ENCODE data around the gene CYP4F2. TPM values are rescaled to one million over a fixed set of nuclear protein-coding genes. Genes with fewer than 3 reads are reported as not detected.
"Not testable (repeated sequence)": the region's sequence is repeated elsewhere in the genome, so short reads cannot be mapped to it uniquely, and the experiment has no call there.

The CYP4F2 gene
- total and polyA plus RNA-seq, 4 donors = 7.7 to 186 (median 85.2) TPM

- not testable (repeated sequence) for H3K4me3 ChIP-seq (ENCODE audit: low read depth in 1 of 3, low read length in 3 of 3); DNase-seq (ENCODE audit: low spot score)
- 55% methylated on average over 30 of the region's 30 CpGs for WGBS
These were observed 1.7 kb upstream of the CYP4F2 start for GRCh38 chr19:15899561-15899960.

DNA sequence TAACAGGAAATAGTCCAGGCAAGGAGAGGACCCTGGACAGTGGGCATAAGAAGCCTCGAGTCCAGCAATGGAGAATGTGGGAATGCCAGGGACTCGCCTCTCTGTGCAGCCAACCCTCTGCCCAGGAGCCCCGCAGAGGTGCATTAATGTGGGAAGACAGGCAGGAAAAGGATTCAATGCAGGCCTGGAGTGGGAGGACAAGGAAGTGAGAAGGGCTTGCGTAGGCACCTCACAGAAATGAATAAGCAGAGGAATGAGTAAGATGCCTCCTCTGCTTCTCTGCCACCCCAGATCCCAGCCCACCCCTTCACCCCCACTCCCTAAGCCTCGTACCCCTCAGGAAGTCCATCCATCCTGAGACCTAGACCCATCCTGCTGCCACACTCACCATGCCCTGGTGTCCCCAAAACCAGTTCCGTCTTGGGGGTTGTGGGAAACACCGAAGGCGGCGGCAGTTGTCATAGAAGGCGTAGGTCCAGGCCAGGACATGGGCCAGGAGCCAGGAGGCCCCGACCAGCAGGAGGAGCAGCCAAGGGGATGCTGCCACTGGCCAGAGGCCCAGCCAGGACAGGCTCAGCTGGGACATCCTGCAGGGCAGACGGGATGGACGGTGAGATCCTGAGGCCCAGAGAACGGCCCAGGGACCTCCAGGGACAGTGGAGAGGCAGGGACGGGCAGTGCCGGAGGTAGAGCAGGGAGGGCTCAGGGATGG is 692 bp downstream of the CYP4F2 start:
- TF ChIP-seq RAD21 (IDR thresholded peaks at IDR 0.05) (no peak), FOXA1 (IDR thresholded peaks at IDR 0.05) (no peak), HNF4G (IDR thresholded peaks at IDR 0.05) (no peak), YY1 (IDR thresholded peaks at IDR 0.05) (no peak), RXRA (IDR thresholded peaks at IDR 0.05) (no peak), ZBTB33 (IDR thresholded peaks at IDR 0.05) (no peak), NR2F2 (IDR thresholded peaks at IDR 0.05) (no peak), ATF3 (IDR thresholded peaks at IDR 0.05) (no peak), TAF1 (conservative IDR thresholded peaks at IDR 0.05) (no peak), GABPA (IDR thresholded peaks at IDR 0.05 in 1 of 2, conservative IDR thresholded peaks at IDR 0.05 in 1 of 2) (no peak), SP1 (IDR thresholded peaks at IDR 0.05) (no peak)
- TF ChIP-seq, protein P1, sequence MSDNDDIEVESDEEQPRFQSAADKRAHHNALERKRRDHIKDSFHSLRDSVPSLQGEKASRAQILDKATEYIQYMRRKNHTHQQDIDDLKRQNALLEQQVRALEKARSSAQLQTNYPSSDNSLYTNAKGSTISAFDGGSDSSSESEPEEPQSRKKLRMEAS (IDR thresholded peaks at IDR 0.05) = no peak
- H3K27ac ChIP-seq (ENCODE audit: low read depth in 1 of 2, low read length in 2 of 2) = peak overlapping the region; percentile 39 to 70

More at GRCh38 chr19:15899561-15899960, 1.7 kb upstream of the CYP4F2 start:
- H3K27ac ChIP-seq (ENCODE audit: low read depth in 1 of 2, low read length in 2 of 2); H3K36me3 ChIP-seq (ENCODE audit: control insufficient read depth in 4 of 4, insufficient read depth in 3 of 4, low read depth in 1 of 4, low read length in 3 of 4); H3K9me3 ChIP-seq (ENCODE audit: control insufficient read depth in 4 of 4, low read length in 3 of 4); H3K27me3 ChIP-seq (ENCODE audit: control insufficient read depth in 4 of 4, insufficient read depth in 4 of 4, low read length in 3 of 4); H3K9ac ChIP-seq (ENCODE audit: low read depth in 1 of 2, low read length in 2 of 2): not testable (repeated sequence)
- peaks cover 4 to 27% (median 10%) of the 10 kb centered on the region in 4 donors for H3K4me1 ChIP-seq (ENCODE audit: control insufficient read depth in 4 of 4, insufficient read depth in 4 of 4, low read length in 3 of 4)

DNA sequence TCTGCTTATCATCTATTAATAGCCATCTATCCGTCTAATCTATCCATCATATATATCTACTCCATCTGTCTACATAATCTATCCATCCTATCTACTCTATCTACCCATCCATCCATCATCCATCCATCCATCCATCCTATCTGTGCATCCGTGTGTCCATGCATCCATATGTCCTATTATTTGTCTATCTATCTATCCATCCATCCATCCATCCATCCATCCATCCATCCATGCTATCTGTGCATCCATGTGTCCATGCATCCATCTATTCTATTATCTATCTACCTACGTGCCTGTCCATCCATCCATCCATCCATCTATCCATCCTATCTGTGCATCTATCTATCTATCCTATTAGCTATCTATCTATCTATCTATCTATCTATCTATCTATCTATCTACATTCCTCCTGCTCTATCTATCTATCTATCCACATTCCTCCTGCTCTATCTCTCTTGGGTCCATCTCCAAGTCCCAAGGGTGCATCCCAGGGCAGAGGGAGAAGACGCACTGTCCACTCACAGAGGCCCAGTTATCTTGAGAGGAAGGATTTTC is 1.9 kb downstream of the CYP4F2 start:
- no peak overlapping the region for H3K9ac ChIP-seq (ENCODE audit: low read depth in 1 of 2, low read length in 2 of 2)
- WGBS = 90% methylated on average over 4 of the region's 4 CpGs
- peaks cover 9 to 51% (median 20%) of the 10 kb centered on the region in 4 donors for H3K4me1 ChIP-seq (ENCODE audit: control insufficient read depth in 4 of 4, insufficient read depth in 4 of 4, low read length in 3 of 4)
- H3K36me3 ChIP-seq (ENCODE audit: control insufficient read depth in 4 of 4, insufficient read depth in 3 of 4, low read depth in 1 of 4, low read length in 3 of 4) = peaks cover 0 to 4% (median 2%) of the 10 kb centered on the region in 4 donors
- no peaks in the 10 kb centered on the region for H3K9me3 ChIP-seq (ENCODE audit: control insufficient read depth in 4 of 4, low read length in 3 of 4)
- no peak overlapping the region for H3K27ac ChIP-seq (ENCODE audit: low read depth in 1 of 2, low read length in 2 of 2)
- TF ChIP-seq HNF4G (IDR thresholded peaks at IDR 0.05) (no peak), EGR1 (IDR thresholded peaks at IDR 0.05; ENCODE audit: low read depth in 2 of 2) (no peak), GABPA (IDR thresholded peaks at IDR 0.05 in 1 of 2, conservative IDR thresholded peaks at IDR 0.05 in 1 of 2) (no peak), FOXA2 (IDR thresholded peaks at IDR 0.05) (no peak), HNF4A (conservative IDR thresholded peaks at IDR 0.05) (no peak), ATF3 (IDR thresholded peaks at IDR 0.05) (no peak)
- TF ChIP-seq, protein P2, sequence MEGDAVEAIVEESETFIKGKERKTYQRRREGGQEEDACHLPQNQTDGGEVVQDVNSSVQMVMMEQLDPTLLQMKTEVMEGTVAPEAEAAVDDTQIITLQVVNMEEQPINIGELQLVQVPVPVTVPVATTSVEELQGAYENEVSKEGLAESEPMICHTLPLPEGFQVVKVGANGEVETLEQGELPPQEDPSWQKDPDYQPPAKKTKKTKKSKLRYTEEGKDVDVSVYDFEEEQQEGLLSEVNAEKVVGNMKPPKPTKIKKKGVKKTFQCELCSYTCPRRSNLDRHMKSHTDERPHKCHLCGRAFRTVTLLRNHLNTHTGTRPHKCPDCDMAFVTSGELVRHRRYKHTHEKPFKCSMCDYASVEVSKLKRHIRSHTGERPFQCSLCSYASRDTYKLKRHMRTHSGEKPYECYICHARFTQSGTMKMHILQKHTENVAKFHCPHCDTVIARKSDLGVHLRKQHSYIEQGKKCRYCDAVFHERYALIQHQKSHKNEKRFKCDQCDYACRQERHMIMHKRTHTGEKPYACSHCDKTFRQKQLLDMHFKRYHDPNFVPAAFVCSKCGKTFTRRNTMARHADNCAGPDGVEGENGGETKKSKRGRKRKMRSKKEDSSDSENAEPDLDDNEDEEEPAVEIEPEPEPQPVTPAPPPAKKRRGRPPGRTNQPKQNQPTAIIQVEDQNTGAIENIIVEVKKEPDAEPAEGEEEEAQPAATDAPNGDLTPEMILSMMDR (IDR thresholded peaks at IDR 0.05; ENCODE audit: low read depth, low read length, missing input control) = no peak
- H3K4me3 ChIP-seq (ENCODE audit: low read depth in 1 of 3, low read length in 3 of 3) = no peak overlapping the region
- DNase-seq (ENCODE audit: low spot score) = no peak
- no peaks in the 10 kb centered on the region for H3K27me3 ChIP-seq (ENCODE audit: control insufficient read depth in 4 of 4, insufficient read depth in 4 of 4, low read length in 3 of 4)

More for the DNA sequence above, 692 bp downstream of the CYP4F2 start:
- 44% methylated on average over 16 of the region's 16 CpGs for WGBS
- H3K9me3 ChIP-seq (ENCODE audit: control insufficient read depth in 4 of 4, low read length in 3 of 4) = no peaks in the 10 kb centered on the region
- H3K9ac ChIP-seq (ENCODE audit: low read depth in 1 of 2, low read length in 2 of 2) = peak overlapping the region in 1 of 2 donors; percentile 21
- no peak for DNase-seq (ENCODE audit: low spot score)
- peaks cover 5 to 43% (median 19%) of the 10 kb centered on the region in 4 donors for H3K4me1 ChIP-seq (ENCODE audit: control insufficient read depth in 4 of 4, insufficient read depth in 4 of 4, low read length in 3 of 4)
- peak overlapping the region; percentile 42 to 69 (median 63) for H3K4me3 ChIP-seq (ENCODE audit: low read depth in 1 of 3, low read length in 3 of 3)
- no peaks in the 10 kb centered on the region for H3K27me3 ChIP-seq (ENCODE audit: control insufficient read depth in 4 of 4, insufficient read depth in 4 of 4, low read length in 3 of 4)
- peaks cover 0 to 2% (median 0%) of the 10 kb centered on the region in 4 donors for H3K36me3 ChIP-seq (ENCODE audit: control insufficient read depth in 4 of 4, insufficient read depth in 3 of 4, low read depth in 1 of 4, low read length in 3 of 4)

Data from liver (tissue), 9 donors.